Nucleus accumbens (tissue), 56 donors: ENCODE measurements around the gene ZNF691.

ENCODE experiments used
- DNase-seq, 56 donors: peaks; one replicate each; lab custom pipeline; 2025; lab: John Stamatoyannopoulos, UW

ZNF691 gene

DNA sequence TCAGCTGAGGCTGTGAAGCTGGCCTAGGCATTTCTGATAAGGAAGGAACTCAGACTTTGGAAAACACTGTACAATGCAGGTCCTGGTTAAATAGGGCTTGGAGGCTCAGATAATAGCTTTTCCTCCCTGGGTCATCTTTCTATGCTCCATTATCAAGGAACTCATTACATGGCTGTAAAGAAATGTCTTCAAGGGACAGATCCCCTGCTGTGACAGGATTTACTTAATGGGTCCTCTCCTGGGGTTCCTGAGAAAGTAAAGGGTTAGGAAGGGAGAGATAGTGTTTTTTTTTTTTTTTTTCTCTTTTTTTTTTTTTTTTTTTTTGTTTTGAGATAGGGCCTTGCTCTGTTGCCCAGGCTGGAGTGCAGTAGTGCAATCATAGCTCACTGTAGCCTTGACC lies 15.1 kb upstream of the ZNF691 start:
- no peak for DNase-seq

DNA sequence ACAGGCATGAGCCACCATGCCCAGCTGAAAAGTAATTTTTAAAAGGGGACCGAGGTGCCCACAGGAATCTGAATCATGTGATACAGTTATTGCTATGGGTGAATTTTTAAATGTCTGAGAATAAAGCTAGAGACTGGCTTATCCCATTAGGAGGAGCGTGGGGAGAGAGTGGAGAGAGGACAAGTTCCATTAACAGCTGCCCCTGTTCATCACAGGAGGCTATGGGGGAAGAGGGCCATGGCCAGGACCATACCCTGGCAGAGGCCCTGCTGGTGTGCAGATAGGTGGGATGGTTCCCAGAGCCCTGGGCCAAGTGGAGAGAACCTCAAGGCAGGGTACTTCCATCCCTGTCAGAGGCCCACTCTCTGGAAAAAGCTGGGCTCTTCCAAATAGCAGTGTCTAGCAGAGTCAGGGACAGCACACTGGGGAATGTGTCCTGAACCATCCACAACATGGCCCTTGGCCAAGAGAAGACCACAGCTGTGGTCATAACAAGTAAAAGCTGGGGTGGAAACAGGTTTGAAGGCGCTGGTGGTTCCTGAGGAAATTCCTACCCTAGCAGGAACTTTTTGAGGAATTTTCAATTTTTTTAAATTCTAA lies 13.7 kb upstream of the ZNF691 start:
- no peak for DNase-seq

DNA sequence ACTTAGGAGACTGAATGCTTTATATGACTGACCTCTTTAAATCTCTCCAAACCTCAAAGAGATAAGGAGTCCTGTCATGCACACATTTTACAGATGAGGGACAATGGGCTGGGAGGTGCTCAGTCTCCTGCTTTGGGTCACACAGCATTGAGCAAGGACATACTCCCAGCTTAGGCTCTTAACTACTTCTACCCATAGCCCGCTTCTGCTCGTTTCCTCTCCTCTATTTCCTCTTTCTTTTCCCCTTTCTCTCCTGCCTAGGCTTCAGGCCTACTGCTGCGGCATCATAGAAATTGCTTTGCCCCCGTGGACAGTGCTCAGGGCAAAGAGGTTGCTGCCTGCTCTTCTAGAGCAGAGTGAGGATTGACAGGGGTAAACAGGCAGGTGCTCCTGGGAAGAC lies 12.4 kb upstream of the ZNF691 start:
- DNase-seq = no peak

DNA sequence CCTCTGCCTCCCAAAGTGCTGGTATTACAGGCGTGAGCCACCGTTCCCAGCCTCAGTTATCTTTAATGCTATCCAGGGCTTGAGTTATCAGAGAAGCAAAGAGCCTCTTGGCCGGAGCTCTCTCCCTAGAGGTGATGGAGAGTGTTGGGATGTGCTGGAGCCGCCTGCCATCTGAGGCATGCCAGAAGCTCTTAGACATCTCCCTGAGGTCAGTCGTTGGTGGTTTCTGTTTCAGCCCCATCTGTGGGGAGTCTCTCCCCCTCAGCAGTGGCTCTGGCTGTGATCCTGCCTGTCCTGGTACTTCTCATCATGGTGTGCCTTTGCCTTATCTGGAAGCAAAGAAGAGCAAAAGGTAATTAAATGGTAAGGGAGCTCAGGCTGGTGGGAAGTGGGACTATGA lies 11.6 kb upstream of the ZNF691 start:
- no peak for DNase-seq

DNA sequence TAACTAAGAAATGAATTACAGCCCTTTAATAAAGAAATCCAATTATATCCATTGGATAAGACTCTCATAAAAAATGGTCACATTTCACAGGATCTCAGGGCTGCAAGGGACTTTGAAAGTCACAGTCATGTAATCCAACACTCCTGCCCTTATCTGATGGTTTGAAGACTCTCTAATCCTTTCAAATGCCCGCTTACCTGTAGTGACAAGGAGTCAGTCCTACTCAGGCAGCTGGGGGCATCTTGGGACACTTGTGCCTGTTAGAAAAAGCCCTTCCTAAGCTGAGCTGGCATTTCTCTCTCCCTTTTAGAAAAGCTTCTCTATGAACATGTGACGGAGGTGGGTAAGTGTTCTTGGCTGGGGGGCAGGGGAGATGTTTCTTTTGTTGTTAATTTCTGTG lies 11.0 kb upstream of the ZNF691 start:
- DNase-seq = no peak

GRCh38 chr1:42837709-42838108 lies 8.7 kb upstream of the ZNF691 start:
- DNase-seq = no peak

DNA sequence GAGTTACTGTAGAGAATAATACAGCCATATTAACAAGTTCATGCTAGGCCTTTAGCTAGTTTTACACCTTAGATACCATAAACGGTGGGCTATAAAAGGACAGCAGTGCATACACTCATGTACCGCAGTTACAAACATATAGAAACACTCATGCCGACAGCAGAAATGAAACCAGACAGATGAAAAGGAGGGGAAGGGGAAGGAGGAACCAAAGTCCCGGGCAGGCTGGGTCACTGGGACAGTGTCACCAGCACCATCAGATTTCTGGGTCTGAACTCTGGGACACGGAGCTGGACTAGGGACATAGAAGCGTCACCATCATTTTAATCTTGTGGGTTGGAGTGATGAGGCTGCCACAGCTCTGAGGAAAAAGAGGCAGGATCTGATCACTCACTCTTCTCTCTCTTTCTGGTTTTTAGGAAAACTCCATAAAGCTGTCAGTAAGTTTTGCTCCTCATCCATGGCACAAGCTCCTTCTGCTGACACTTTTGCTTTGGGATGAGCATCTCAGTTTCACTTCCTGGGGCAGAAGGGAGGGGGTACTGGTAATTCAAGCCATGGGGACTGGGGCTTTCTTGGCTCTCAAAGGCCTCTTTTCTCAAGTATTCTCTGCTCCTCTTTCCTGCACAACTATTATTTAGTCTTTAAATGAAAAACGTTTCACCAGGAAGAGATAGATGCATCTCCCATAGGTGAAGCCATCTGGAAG lies 7.8 kb upstream of the ZNF691 start:
- DNase-seq = peak in 4 of 56 donors; percentile 9 to 33 (median 23)

DNA sequence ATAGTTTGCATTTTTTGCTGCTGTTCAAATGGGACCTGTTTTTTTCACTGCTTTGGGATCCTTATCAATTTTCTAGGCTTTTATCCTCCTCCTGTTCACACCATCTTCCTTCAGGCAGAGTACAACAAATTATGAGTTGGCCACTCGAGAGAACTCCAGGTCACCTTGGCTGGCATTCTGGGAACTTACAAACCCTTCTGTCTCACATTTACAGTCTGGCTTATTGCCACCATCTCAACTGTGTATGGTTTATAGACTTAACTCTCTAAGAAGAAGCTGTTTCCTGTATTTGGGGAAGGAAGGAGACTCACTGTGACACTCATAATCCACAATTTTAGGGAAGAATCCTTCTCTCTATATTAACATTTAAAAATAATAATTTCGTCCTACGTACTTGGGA lies 5.4 kb upstream of the ZNF691 start:
- no peak for DNase-seq

- no peak for DNase-seq
These were observed 4.8 kb upstream of the ZNF691 start for GRCh38 chr1:42841440-42842147.

GRCh38 chr1:42844592-42845140 lies 1.7 kb upstream of the ZNF691 start:
- peak in 1 of 56 donors; percentile 25 for DNase-seq

DNA sequence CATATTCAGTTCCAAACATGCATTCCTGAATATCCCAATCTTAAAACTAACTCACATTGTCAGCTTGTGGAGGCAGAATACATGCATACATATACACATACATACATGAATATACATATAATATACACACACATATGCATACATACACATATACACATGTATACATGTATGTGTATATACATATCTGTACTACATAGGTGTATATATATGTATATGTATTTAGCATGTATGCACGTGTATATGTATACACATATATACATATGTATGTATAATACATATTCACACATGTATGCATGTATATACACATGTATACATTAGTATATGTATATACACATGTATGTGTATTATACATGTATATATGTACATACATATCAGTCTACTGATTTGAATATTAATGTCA lies 1.2 kb upstream of the ZNF691 start:
- DNase-seq = no peak

GRCh38 chr1:42845866-42846256 lies 552 bp upstream of the ZNF691 start:
- DNase-seq = no peak

- peak in 2 of 56 donors; percentile 13 to 20 for DNase-seq
These were observed 740 bp downstream of the ZNF691 start for GRCh38 chr1:42847111-42847595.

GRCh38 chr1:42847721-42848460 lies 1.5 kb downstream of the ZNF691 start:
- no peak for DNase-seq

DNA sequence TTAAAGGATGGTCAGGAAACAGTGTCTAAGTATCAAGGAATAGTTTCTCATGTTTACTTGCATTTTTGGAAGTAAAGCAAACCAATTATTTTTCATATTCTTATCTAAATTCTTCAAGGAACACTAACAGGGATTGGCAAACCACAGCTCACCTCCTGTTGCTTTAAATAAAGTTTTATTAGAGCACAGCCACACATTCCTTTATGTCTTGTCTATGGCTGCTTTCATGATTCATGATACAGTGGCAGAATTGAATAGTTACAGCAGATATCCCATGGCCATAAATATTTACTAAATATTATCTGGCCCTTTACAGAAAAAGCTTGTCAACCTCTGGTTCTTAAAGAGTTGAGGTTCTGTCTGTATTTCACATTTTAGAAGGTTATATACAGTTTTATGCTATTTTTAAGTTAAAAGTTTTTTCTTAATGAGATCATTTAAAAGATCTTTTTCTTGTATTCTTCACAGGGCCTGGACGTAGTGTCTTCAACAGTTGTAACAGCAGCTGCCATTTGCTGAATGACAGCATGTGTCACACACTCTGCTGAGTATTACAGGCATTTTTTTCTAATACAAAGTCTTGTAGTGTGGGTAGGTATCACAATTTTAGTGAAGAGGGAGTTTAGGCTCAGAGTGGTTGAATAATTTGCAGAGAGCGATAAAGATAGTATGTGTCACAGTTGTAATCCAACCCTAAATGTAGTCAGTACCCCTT lies 2.6 kb downstream of the ZNF691 start:
- DNase-seq = no peak

DNA sequence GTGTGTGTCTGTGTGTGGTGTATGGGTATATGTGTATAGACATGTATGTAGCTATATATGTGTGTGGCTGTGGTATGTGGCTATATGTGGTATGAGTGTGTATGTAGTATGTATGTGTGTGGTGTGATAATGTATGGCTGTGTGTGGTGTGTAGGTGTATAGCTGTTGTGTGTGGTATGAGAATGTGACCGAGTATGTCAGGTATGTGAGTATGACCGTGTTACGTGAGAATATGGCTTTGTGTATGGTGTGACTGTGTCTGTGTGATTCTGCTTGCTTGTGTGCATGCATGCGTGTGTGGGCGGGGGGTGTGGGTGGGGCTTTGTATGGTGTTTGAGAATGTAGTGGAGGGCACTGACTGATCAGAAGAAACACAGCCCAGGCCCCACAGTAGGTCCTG lies 3.5 kb downstream of the ZNF691 start:
- DNase-seq = no peak

DNA sequence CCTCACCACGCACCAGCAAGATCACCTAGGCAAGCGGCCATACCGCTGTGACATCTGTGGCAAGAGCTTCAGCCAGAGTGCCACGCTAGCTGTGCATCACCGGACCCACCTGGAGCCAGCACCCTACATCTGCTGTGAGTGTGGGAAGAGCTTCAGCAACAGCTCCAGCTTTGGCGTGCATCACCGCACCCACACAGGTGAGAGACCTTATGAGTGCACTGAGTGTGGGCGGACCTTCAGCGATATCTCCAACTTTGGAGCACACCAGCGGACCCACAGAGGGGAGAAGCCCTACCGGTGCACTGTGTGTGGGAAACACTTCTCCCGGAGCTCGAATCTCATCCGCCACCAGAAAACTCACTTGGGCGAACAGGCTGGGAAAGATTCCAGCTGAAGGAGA lies 5.0 kb downstream of the ZNF691 start:
- peak in 6 of 56 donors; percentile 6 to 35 (median 15) for DNase-seq

- DNase-seq = no peak
These were observed 5.7 kb downstream of the ZNF691 start for GRCh38 chr1:42851960-42852607.

DNA sequence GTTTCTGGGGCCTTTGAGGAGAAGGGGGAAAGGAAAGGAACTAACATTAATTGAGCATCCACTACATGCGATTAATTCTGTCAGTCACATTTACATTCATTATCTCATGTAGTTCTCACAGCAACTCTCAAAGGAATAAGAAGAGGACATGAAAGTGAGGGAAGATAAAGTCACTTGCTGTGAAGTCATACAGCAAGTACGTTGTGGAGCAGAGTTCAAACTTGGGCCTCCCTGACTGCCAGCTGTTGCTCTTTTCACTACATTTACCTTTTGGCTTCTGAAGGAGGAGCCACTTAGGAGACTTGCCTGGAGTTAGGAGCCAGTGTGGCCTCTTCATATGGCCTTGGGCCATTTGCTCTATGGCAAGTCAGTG lies 6.2 kb downstream of the ZNF691 start:
- no peak for DNase-seq
